ENCODE measurements around the gene TFAP2C. TPM values are rescaled to one million over a fixed set of nuclear protein-coding genes. Genes with fewer than 3 reads are reported as not detected.

The TFAP2C gene
- total and polyA plus RNA-seq, 9 of the 15 experiments (the other 6 are each of a cell fraction or from before 2014, with no cell fraction given), result 0.03 to 0.04 TPM; not detected in 7

- Histone ChIP-seq H3K36me3 (ENCODE audit: control insufficient read depth, insufficient read depth, low read length) (no peaks in the 10 kb centered on the region), H3K4me3 (no peak overlapping the region), H3K9me1 (ENCODE audit: control insufficient read depth, insufficient read depth, low read length) (peaks cover 2% of the 10 kb centered on the region), H3K79me2 (ENCODE audit: control insufficient read depth, insufficient read depth, low read length) (no peaks in the 10 kb centered on the region), H3K9ac (ENCODE audit: insufficient read depth in 1 of 2, low read depth in 2 of 2, low read length in 2 of 2) (no peak overlapping the region), H3K4me2 (ENCODE audit: insufficient read depth, low read length) (no peak overlapping the region), H3K27me3 (ENCODE audit: control insufficient read depth in 2 of 2, insufficient read depth in 2 of 2, low read length in 2 of 2) (peaks cover 31 to 64% of the 10 kb centered on the region in 2 experiments; a peak in 4 of 5 replicates), H3K9me3 (replicated peaks; ENCODE audit: control insufficient read depth, insufficient read depth, low read depth, low read length) (no peaks in the 10 kb centered on the region), H4K20me1 (replicated peaks; ENCODE audit: control insufficient read depth, insufficient read depth, low read length) (no peaks in the 10 kb centered on the region), H3K4me1 (replicated peaks in 1 of 2; ENCODE audit: control insufficient read depth in 2 of 2, insufficient read depth in 2 of 2, low read length in 2 of 2) (peaks cover 0 to 36% of the 10 kb centered on the region in 2 experiments; a peak in 2 of 5 replicates), H2AFZ (ENCODE audit: low read depth, low read length) (no peak overlapping the region), H3K27ac (ENCODE audit: extremely low read depth, low read depth, low read length) (no peak overlapping the region)
- TF ChIP-seq ZBTB8A (IDR thresholded peaks at IDR 0.05; ENCODE audit: partially characterized antibody), result no peak
- TF ChIP-seq, protein P1, sequence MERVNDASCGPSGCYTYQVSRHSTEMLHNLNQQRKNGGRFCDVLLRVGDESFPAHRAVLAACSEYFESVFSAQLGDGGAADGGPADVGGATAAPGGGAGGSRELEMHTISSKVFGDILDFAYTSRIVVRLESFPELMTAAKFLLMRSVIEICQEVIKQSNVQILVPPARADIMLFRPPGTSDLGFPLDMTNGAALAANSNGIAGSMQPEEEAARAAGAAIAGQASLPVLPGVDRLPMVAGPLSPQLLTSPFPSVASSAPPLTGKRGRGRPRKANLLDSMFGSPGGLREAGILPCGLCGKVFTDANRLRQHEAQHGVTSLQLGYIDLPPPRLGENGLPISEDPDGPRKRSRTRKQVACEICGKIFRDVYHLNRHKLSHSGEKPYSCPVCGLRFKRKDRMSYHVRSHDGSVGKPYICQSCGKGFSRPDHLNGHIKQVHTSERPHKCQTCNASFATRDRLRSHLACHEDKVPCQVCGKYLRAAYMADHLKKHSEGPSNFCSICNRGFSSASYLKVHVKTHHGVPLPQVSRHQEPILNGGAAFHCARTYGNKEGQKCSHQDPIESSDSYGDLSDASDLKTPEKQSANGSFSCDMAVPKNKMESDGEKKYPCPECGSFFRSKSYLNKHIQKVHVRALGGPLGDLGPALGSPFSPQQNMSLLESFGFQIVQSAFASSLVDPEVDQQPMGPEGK (CRISPR knock-in tag; IDR thresholded peaks at IDR 0.05; ENCODE audit: borderline replicate concordance), result no peak
- no peak for TF ChIP-seq ZNF384 (IDR thresholded peaks at IDR 0.05; ENCODE audit: low read depth, low read length)
- no peak for TF ChIP-seq BCOR (IDR thresholded peaks at IDR 0.05)
- TF ChIP-seq MYNN (IDR thresholded peaks at IDR 0.05), result no peak
- TF ChIP-seq MYNN (CRISPR knock-in tag; IDR thresholded peaks at IDR 0.05), result no peak
- no peak for TF ChIP-seq MLLT1 (IDR thresholded peaks at IDR 0.05)
- no peak for TF ChIP-seq ZNF589 (CRISPR knock-in tag; IDR thresholded peaks at IDR 0.05; ENCODE audit: low read depth)
- no TSS peak for BruUV-seq (replicated peaks)
- POLR2A ChIA-PET, result no interaction called here
- ATAC-seq (no peak), DNase-seq (ENCODE audit: extremely low read depth in 1 of 4, low spot score in 3 of 4) (no peak), FAIRE-seq (no peak)
- CTCF ChIA-PET (ENCODE audit: low intra/inter-chr PET ratio), result no interaction called here
- WGBS (ENCODE audit: insufficient coverage, low coverage, missing lambda C conversion rate), result 11% methylated on average over 41 of the region's 48 CpGs
- in situ Hi-C loops (cut with MboI), result no loop called here
- intact Hi-C loops (cut with micrococcal nuclease), result no loop called here
These were observed 2.3 kb downstream of the TFAP2C start for GRCh38 chr20:56631318-56631989.

Measured in K562 (cell line).